SK-N-SH treated with all-trans-retinoic acid at 6 μM for 48 hours (cell line): ENCODE data around the gene SYNE4.

Experiments
- GLIS3 ChIP-seq: fragments of 250-450 bp; sonication (Bioruptor Pico); IDR thresholded peaks from 2 replicates; pipeline ENCODE4 v1.5.0; 2020; ENCODE audit warnings: mild to moderate bottlenecking, moderate library complexity
- PATZ1 ChIP-seq: fragments of 250-450 bp; sonication (Bioruptor Pico); IDR thresholded peaks from 2 replicates; pipeline ENCODE4 v1.8.0; 2020; ENCODE audit warnings: mild to moderate bottlenecking, moderate library complexity, borderline replicate concordance
- ZFP30 ChIP-seq: fragments of 450-650 bp; formaldehyde crosslinking; IDR thresholded peaks from 2 replicates; pipeline ENCODE4 v1.5.0; 2022; ENCODE audit warnings: mild to moderate bottlenecking, moderate library complexity
- ZNF565 ChIP-seq: fragments of 450-650 bp; formaldehyde crosslinking; conservative IDR thresholded peaks from 2 replicates; pipeline ENCODE4 v1.5.0; 2020; ENCODE audit warnings: low read depth, mild to moderate bottlenecking, moderate library complexity
- ZNF8 ChIP-seq: fragments of 450-650 bp; formaldehyde crosslinking; IDR thresholded peaks from 2 replicates; pipeline ENCODE4 v1.5.0; 2020; ENCODE audit warnings: mild to moderate bottlenecking, moderate library complexity

- no peak for TF ChIP-seq ZFP30 (CRISPR knock-in tag)
- TF ChIP-seq ZNF565 (CRISPR knock-in tag) = no peak
- no peak for TF ChIP-seq PATZ1 (CRISPR knock-in tag)
- TF ChIP-seq GLIS3 (CRISPR knock-in tag) = no peak
- TF ChIP-seq ZNF8 = no peak
Measured at GRCh38 chr19:36019061-36019670, 10.6 kb upstream of the SYNE4 start.
